ENCODE data around the gene GDF7. TPM values are rescaled to one million over a fixed set of nuclear protein-coding genes. Genes with fewer than 3 reads are reported as not detected.

The GDF7 gene
- total and polyA plus RNA-seq, 2 donors from 2014 or later, result 1.8 to 12.5 TPM

DNA sequence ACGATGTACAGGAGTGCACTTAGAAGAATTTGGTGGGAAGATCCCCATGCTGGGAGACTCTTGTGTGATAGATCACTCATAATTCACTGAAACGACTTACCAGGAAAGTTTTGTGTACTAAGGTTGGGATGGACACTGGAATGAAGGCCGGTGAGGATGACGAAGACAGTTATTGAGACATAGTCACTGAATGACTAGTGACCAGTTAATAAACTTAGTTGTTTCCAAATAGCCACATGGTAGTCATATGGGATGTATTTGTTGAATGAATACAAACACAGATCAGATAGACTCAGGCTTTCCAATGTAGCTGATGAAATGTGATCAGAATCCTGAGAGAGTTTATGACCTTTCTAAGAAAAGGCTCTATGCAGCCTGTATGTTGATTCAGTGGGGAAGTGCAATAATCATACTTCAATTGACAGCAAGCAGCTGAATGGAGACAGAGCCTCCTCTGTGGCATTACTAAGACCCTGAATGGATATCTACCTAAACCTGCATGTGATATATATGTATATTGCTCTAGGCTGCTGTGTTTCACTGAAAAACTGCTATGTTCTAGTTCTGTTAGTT, 20.4 kb downstream of the GDF7 start:
- FAIRE-seq, result no peak
- Histone ChIP-seq H3K27ac (ENCODE audit: low read depth in 2 of 2, low read length in 2 of 2) (no peak overlapping the region), H3K4me3 (ENCODE audit: low read length in 3 of 3) (no peak overlapping the region), H3K27me3 (ENCODE audit: control insufficient read depth, insufficient read depth, low read length) (no peaks in the 10 kb centered on the region), H3K36me3 (ENCODE audit: control insufficient read depth in 2 of 3, insufficient read depth in 3 of 3, low read length in 3 of 3) (peaks cover 2 to 5% (median 4%) of the 10 kb centered on the region in 3 donors), H3K9ac (ENCODE audit: low read length in 3 of 3) (no peak overlapping the region), H3K4me1 (ENCODE audit: control insufficient read depth in 2 of 3, insufficient read depth in 2 of 3, low read depth in 1 of 3, low read length in 3 of 3) (peaks cover 0 to 4% (median 2%) of the 10 kb centered on the region in 3 donors), H3K9me3 (ENCODE audit: control insufficient read depth in 2 of 3, insufficient read depth in 1 of 3, low read length in 3 of 3) (no peaks in the 10 kb centered on the region)
- TF ChIP-seq, protein P1, sequence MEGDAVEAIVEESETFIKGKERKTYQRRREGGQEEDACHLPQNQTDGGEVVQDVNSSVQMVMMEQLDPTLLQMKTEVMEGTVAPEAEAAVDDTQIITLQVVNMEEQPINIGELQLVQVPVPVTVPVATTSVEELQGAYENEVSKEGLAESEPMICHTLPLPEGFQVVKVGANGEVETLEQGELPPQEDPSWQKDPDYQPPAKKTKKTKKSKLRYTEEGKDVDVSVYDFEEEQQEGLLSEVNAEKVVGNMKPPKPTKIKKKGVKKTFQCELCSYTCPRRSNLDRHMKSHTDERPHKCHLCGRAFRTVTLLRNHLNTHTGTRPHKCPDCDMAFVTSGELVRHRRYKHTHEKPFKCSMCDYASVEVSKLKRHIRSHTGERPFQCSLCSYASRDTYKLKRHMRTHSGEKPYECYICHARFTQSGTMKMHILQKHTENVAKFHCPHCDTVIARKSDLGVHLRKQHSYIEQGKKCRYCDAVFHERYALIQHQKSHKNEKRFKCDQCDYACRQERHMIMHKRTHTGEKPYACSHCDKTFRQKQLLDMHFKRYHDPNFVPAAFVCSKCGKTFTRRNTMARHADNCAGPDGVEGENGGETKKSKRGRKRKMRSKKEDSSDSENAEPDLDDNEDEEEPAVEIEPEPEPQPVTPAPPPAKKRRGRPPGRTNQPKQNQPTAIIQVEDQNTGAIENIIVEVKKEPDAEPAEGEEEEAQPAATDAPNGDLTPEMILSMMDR (IDR thresholded peaks at IDR 0.05; ENCODE audit: borderline replicate concordance, extremely low read depth, insufficient read depth), result no peak
- intact Hi-C loops (cut with DNase I), result no loop called here
- DNase-seq, result no peak

DNA sequence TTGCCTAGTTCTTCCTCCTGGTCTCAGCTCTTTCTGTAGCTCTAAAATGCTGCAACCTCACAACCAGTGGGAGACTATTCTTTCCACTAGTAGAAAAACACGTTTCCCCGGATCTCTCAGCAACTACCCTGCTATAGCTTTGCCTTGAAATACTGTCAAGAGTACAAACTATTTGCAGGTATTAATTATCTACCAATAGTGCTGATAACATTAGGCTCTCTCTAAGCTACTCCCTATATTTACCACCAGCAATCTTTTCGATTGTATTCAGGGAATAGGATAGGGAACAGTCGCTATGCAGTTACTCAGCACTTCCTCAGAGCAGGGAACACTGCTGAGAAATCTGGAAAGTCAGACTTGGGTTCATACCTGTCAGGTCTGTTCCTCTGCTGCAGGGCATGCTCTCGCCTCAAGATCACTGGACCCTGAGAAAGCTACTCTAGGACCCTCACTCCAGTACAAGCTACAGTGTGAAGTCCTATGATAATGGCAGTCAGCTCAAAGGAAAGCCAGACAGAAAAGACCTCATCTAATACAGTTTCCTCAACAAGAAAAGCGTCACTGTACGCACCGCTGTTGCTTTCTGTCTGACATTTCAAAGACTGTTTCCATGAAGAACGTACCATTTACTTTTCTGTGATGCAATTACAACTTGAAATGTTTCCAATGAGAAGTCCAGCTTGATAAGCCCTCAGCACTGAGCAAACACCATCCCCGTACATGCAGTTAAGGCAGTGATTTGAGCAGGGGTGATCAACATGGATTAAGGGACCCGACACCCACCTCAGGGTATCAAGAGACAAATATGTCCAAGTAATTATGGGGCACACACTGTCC, 22.7 kb downstream of the GDF7 start:
- DNase-seq (no peak), FAIRE-seq (no peak)
- Histone ChIP-seq H3K27ac (ENCODE audit: low read depth in 2 of 2, low read length in 2 of 2) (no peak overlapping the region), H3K27me3 (ENCODE audit: control insufficient read depth, insufficient read depth, low read length) (no peaks in the 10 kb centered on the region), H3K9ac (ENCODE audit: low read length in 3 of 3) (no peak overlapping the region), H3K4me1 (ENCODE audit: control insufficient read depth in 2 of 3, insufficient read depth in 2 of 3, low read depth in 1 of 3, low read length in 3 of 3) (no peaks in the 10 kb centered on the region), H3K36me3 (ENCODE audit: control insufficient read depth in 2 of 3, insufficient read depth in 3 of 3, low read length in 3 of 3) (peaks cover 0 to 7% (median 4%) of the 10 kb centered on the region in 3 donors), H3K9me3 (ENCODE audit: control insufficient read depth in 2 of 3, insufficient read depth in 1 of 3, low read length in 3 of 3) (no peaks in the 10 kb centered on the region), H3K4me3 (ENCODE audit: low read length in 3 of 3) (no peak overlapping the region)
- TF ChIP-seq, protein P1 (IDR thresholded peaks at IDR 0.05; ENCODE audit: borderline replicate concordance, extremely low read depth, insufficient read depth), result no peak
- intact Hi-C loops (cut with DNase I), result no loop called here

DNA sequence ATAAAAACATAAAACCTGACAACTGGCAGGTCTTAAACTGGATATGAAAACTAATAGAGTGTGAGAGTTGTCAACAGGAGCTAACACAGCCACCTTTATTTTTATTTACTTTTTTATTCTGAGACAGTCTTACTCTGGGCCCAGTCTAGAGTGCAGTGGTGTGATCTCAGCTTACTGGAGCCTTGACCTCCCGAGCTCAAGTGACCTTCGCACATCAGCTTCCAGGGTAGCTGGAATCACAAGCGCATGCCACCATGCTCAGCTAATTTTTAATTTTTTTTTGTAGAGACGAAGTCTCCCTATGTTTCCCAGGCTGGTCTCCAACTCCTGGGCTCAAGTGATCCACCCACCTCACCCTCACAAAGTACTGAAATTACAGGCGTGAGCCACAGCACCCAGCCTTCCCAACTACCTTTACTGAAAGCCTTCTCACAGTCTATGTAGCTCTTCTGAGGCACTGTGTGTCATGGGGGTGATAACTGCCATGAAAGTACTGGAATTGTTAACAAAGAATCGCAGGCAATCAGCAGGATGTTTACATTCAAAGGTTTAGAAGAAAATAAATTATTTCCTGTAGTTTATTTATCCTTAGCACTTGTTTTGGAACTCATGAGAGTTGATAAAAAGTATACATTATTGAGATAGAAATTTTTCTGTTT, 24.3 kb downstream of the GDF7 start:
- Histone ChIP-seq H3K27ac (ENCODE audit: low read depth in 2 of 2, low read length in 2 of 2) (no peak overlapping the region), H3K9ac (ENCODE audit: low read length in 3 of 3) (no peak overlapping the region), H3K36me3 (ENCODE audit: control insufficient read depth in 2 of 3, insufficient read depth in 3 of 3, low read length in 3 of 3) (peaks cover 0 to 7% (median 4%) of the 10 kb centered on the region in 3 donors), H3K4me3 (ENCODE audit: low read length in 3 of 3) (no peak overlapping the region), H3K9me3 (ENCODE audit: control insufficient read depth in 2 of 3, insufficient read depth in 1 of 3, low read length in 3 of 3) (no peaks in the 10 kb centered on the region), H3K27me3 (ENCODE audit: control insufficient read depth, insufficient read depth, low read length) (no peaks in the 10 kb centered on the region), H3K4me1 (ENCODE audit: control insufficient read depth in 2 of 3, insufficient read depth in 2 of 3, low read depth in 1 of 3, low read length in 3 of 3) (no peaks in the 10 kb centered on the region)
- TF ChIP-seq, protein P1 (IDR thresholded peaks at IDR 0.05; ENCODE audit: borderline replicate concordance, extremely low read depth, insufficient read depth), result no peak
- no peak for DNase-seq
- no peak for FAIRE-seq
- intact Hi-C loops (cut with DNase I), result no loop called here

All from kidney (tissue), 14 donors.